ENCODE measurements around the gene MEPCE. TPM values are rescaled to one million over a fixed set of nuclear protein-coding genes. Genes with fewer than 3 reads are reported as not detected.

Gene MEPCE
- total and polyA plus RNA-seq, 9 of the 15 experiments (the other 6 are each of a cell fraction or from before 2014, with no cell fraction given): 10.9 to 76.3 (median 44.1) TPM

- TF ChIP-seq ARID2 (IDR thresholded peaks at IDR 0.05): no peak
- TF ChIP-seq HOMEZ (CRISPR knock-in tag; IDR thresholded peaks at IDR 0.05): no peak
- no peak for TF ChIP-seq ZFP1 (CRISPR knock-in tag; IDR thresholded peaks at IDR 0.05)
- TF ChIP-seq NCOA2 (IDR thresholded peaks at IDR 0.05; ENCODE audit: partially characterized antibody in 2 of 2): no peak
- TF ChIP-seq, protein P1, sequence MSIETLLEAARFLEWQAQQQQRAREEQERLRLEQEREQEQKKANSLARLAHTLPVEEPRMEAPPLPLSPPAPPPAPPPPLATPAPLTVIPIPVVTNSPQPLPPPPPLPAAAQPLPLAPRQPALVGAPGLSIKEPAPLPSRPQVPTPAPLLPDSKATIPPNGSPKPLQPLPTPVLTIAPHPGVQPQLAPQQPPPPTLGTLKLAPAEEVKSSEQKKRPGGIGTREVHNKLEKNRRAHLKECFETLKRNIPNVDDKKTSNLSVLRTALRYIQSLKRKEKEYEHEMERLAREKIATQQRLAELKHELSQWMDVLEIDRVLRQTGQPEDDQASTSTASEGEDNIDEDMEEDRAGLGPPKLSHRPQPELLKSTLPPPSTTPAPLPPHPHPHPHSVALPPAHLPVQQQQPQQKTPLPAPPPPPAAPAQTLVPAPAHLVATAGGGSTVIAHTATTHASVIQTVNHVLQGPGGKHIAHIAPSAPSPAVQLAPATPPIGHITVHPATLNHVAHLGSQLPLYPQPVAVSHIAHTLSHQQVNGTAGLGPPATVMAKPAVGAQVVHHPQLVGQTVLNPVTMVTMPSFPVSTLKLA (conservative IDR thresholded peaks at IDR 0.05): peak; percentile 98
- TF ChIP-seq TBP (optimal IDR thresholded peaks at IDR 0.05; ENCODE audit: low read depth, low read length): peak; percentile 96
- no peak for TF ChIP-seq NR3C1 (CRISPR knock-in tag; IDR thresholded peaks at IDR 0.05)
- TF ChIP-seq, protein P2, sequence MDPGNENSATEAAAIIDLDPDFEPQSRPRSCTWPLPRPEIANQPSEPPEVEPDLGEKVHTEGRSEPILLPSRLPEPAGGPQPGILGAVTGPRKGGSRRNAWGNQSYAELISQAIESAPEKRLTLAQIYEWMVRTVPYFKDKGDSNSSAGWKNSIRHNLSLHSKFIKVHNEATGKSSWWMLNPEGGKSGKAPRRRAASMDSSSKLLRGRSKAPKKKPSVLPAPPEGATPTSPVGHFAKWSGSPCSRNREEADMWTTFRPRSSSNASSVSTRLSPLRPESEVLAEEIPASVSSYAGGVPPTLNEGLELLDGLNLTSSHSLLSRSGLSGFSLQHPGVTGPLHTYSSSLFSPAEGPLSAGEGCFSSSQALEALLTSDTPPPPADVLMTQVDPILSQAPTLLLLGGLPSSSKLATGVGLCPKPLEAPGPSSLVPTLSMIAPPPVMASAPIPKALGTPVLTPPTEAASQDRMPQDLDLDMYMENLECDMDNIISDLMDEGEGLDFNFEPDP (CRISPR knock-in tag; IDR thresholded peaks at IDR 0.05): no peak
- TF ChIP-seq ARID1B (IDR thresholded peaks at IDR 0.05): no peak; the same call in 1 of the 2 replicates
- peak; percentile 78; the same call in 1 of the 2 replicates for TF ChIP-seq NFXL1 (CRISPR knock-in tag; IDR thresholded peaks at IDR 0.05)
- TF ChIP-seq, protein P3, sequence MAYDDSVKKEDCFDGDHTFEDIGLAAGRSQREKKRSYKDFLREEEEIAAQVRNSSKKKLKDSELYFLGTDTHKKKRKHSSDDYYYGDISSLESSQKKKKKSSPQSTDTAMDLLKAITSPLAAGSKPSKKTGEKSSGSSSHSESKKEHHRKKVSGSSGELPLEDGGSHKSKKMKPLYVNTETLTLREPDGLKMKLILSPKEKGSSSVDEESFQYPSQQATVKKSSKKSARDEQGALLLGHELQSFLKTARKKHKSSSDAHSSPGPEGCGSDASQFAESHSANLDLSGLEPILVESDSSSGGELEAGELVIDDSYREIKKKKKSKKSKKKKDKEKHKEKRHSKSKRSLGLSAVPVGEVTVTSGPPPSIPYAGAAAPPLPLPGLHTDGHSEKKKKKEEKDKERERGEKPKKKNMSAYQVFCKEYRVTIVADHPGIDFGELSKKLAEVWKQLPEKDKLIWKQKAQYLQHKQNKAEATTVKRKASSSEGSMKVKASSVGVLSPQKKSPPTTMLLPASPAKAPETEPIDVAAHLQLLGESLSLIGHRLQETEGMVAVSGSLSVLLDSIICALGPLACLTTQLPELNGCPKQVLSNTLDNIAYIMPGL (CRISPR knock-in tag; IDR thresholded peaks at IDR 0.05): 0 out of 2 replicates have a peak, but pooled peaks have one; percentile 81
- peak in 1 of 2 experiments; percentile 43; a peak in 2 of 4 replicates for TF ChIP-seq SRF (CRISPR knock-in tag; IDR thresholded peaks at IDR 0.05)
- TF ChIP-seq, protein P4, sequence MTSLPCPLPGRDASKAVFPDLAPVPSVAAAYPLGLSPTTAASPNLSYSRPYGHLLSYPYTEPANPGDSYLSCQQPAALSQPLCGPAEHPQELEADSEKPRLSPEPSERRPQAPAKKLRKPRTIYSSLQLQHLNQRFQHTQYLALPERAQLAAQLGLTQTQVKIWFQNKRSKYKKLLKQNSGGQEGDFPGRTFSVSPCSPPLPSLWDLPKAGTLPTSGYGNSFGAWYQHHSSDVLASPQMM (CRISPR knock-in tag; IDR thresholded peaks at IDR 0.05): no peak
- TF ChIP-seq ZNF253 (CRISPR knock-in tag; conservative IDR thresholded peaks at IDR 0.05): 0 out of 2 replicates have a peak, but pooled peaks have one; percentile 72
- TF ChIP-seq SAFB2 (IDR thresholded peaks at IDR 0.05; ENCODE audit: borderline replicate concordance, low read depth, low read length, severe bottlenecking): no peak
- no peak for TF ChIP-seq DIDO1 (tag; IDR thresholded peaks at IDR 0.05; ENCODE audit: low read depth)
Observed at GRCh38 chr7:100428967-100429636, 529 bp upstream of the MEPCE start (continued).
